ENCODE results near the gene AMIGO2.
"Not testable (repeated sequence)": the region's sequence is repeated elsewhere in the genome, so short reads cannot be mapped to it uniquely, and the experiment has no call there.

Gene AMIGO2

GRCh38 chr12:47073951-47074350, 5.8 kb downstream of the AMIGO2 start:
- no peak for DNase-seq (ENCODE audit: low read depth)

GRCh38 chr12:47071241-47071852, 8.4 kb downstream of the AMIGO2 start:
- DNase-seq (ENCODE audit: low read depth), result no peak

GRCh38 chr12:47070310-47070709, 9.4 kb downstream of the AMIGO2 start:
- DNase-seq (ENCODE audit: low read depth), result no peak

- no peak for DNase-seq (ENCODE audit: low read depth)
These were observed 11.2 kb downstream of the AMIGO2 start for GRCh38 chr12:47068539-47068938.

- DNase-seq (ENCODE audit: low read depth), result no peak
These were observed 11.9 kb downstream of the AMIGO2 start for GRCh38 chr12:47067771-47068431.

GRCh38 chr12:47067176-47067575, 12.6 kb downstream of the AMIGO2 start:
- DNase-seq (ENCODE audit: low read depth), result no peak

- no peak for DNase-seq (ENCODE audit: low read depth)
These were observed 13.3 kb downstream of the AMIGO2 start for GRCh38 chr12:47066278-47067025.

- no peak for DNase-seq (ENCODE audit: low read depth)
These were observed 14.2 kb downstream of the AMIGO2 start for GRCh38 chr12:47065546-47065945.

GRCh38 chr12:47058640-47059039, 21.1 kb downstream of the AMIGO2 start:
- DNase-seq (ENCODE audit: low read depth), result not testable (repeated sequence)

GRCh38 chr12:47056944-47057343, 22.8 kb downstream of the AMIGO2 start:
- DNase-seq (ENCODE audit: low read depth), result not testable (repeated sequence)

GRCh38 chr12:47055856-47056255, 23.9 kb downstream of the AMIGO2 start:
- not testable (repeated sequence) for DNase-seq (ENCODE audit: low read depth)

- DNase-seq (ENCODE audit: low read depth), result no peak
These were observed 25.1 kb downstream of the AMIGO2 start for GRCh38 chr12:47054659-47055058.

- no peak for DNase-seq (ENCODE audit: low read depth)
These were observed 25.8 kb downstream of the AMIGO2 start for GRCh38 chr12:47053961-47054360.

- no peak for DNase-seq (ENCODE audit: low read depth)
These were observed 27.5 kb downstream of the AMIGO2 start for GRCh38 chr12:47052274-47052673.

- DNase-seq (ENCODE audit: low read depth), result not testable (repeated sequence)
These were observed 28.5 kb downstream of the AMIGO2 start for GRCh38 chr12:47051291-47051690.

GRCh38 chr12:47048541-47048940, 31.2 kb downstream of the AMIGO2 start:
- DNase-seq (ENCODE audit: low read depth), result no peak

GRCh38 chr12:47041327-47041726, 38.4 kb downstream of the AMIGO2 start:
- no peak for DNase-seq (ENCODE audit: low read depth)

- no peak for DNase-seq (ENCODE audit: low read depth)
These were observed 40.0 kb downstream of the AMIGO2 start for GRCh38 chr12:47039756-47040155.

GRCh38 chr12:47039079-47039478, 40.7 kb downstream of the AMIGO2 start:
- no peak for DNase-seq (ENCODE audit: low read depth)

GRCh38 chr12:47038270-47038748, 41.5 kb downstream of the AMIGO2 start:
- DNase-seq (ENCODE audit: low read depth), result no peak

- no peak for DNase-seq (ENCODE audit: low read depth)
These were observed 44.3 kb downstream of the AMIGO2 start for GRCh38 chr12:47035484-47035883.

GRCh38 chr12:47034661-47035060, 45.1 kb downstream of the AMIGO2 start:
- no peak for DNase-seq (ENCODE audit: low read depth)

All from activated T-helper 1 cell treated with Interleukin-2 at 50 U/mL for 16 hours (primary cell).